ENCODE results near the gene CFAP46. TPM values are rescaled to one million over a fixed set of nuclear protein-coding genes. Genes with fewer than 3 reads are reported as not detected.
A peak's percentile ranks its signal among the peaks of the same experiment; 100 is the strongest.

Gene CFAP46
- total RNA-seq, 1 donor from 2014 or later: 15.4 TPM

DNA sequence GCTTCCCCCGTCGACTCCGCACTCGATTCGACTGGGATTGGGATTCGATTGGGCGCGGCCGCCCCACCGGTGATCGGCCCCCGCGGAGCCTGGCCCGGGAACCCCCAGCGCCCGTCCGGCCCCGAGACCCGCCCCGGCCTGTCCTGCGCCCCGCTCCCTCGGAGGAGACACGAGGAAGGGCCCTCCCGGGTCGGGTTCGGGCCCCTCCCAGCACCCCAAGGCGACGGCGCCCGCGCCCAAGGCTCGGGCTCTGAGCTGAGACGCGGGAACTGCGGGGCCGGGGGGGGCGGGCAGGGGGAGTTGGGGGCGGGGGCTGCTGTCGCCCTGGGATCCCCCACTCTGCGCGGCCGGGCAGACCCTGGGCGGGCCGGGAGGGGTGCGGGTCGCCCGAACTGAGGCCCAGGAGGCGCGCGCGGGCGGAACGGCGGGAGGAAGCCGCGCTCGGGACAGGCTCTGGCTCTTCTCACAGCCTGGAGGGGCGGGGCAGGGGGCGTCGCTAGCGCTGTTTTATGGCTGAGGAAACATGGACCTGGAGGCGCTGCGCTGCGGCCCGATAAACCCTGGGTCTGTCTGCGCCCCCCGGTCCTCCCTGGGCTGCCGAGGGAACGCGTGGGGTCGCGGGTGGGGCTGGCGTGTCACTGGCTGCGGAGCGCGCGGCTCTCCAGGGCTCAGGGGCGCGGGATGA is 154.7 kb downstream of the CFAP46 start:
- DNase-seq (ENCODE audit: low spot score, unreplicated experiment): peak; percentile 42
- Mint-ChIP-seq H3K4me1 (ENCODE audit: low read depth) (peaks cover 1% of the 10 kb centered on the region), H3K27ac (no peak overlapping the region), H3K9me3 (ENCODE audit: low read depth) (no peaks in the 10 kb centered on the region), H3K4me3 (ENCODE audit: low read depth) (peak overlapping the region; percentile 56), H3K36me3 (ENCODE audit: insufficient read depth) (peaks cover 14% of the 10 kb centered on the region), H3K27me3 (peaks cover 20% of the 10 kb centered on the region)
- TF ChIP-seq, protein P1, sequence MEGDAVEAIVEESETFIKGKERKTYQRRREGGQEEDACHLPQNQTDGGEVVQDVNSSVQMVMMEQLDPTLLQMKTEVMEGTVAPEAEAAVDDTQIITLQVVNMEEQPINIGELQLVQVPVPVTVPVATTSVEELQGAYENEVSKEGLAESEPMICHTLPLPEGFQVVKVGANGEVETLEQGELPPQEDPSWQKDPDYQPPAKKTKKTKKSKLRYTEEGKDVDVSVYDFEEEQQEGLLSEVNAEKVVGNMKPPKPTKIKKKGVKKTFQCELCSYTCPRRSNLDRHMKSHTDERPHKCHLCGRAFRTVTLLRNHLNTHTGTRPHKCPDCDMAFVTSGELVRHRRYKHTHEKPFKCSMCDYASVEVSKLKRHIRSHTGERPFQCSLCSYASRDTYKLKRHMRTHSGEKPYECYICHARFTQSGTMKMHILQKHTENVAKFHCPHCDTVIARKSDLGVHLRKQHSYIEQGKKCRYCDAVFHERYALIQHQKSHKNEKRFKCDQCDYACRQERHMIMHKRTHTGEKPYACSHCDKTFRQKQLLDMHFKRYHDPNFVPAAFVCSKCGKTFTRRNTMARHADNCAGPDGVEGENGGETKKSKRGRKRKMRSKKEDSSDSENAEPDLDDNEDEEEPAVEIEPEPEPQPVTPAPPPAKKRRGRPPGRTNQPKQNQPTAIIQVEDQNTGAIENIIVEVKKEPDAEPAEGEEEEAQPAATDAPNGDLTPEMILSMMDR (IDR thresholded peaks at IDR 0.05; ENCODE audit: unreplicated experiment): no peak

DNA sequence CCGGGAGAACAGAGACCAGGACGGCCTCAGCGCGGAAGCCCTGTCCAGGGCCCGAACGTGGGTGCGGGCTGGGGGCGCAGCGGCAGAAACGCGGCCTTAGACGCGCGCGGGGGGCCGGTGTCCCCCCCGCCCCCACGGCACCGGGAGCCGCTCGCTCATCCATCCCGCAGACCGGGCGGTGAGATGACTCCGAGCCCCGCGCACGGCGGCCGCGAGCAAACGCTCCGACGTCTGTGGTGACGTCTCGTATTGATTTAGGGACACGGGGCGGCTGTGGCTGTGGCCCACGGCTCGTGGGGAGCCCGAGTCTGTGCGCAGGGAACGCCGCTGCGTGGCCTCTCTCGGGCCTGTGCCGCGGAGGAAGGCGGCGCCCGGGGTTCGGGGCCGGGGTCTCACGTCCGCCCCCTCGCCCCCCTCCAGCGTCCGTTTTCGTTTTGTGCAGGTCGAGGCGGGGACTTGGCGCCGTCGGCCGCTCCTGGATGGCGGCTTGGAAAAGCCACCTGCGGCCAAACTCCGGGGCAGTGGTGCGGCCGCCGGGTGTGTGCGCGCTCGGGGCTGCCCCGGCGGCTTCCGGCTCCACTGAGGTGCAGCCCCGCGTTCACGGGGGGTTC is 155.4 kb downstream of the CFAP46 start:
- Mint-ChIP-seq H3K9me3 (ENCODE audit: low read depth) (peaks cover under 1% of the 10 kb centered on the region), H3K36me3 (ENCODE audit: insufficient read depth) (peaks cover 19% of the 10 kb centered on the region), H3K4me1 (ENCODE audit: low read depth) (peaks cover 1% of the 10 kb centered on the region), H3K4me3 (ENCODE audit: low read depth) (no peak overlapping the region), H3K27me3 (peaks cover 21% of the 10 kb centered on the region), H3K27ac (no peak overlapping the region)
- TF ChIP-seq, protein P1 (IDR thresholded peaks at IDR 0.05; ENCODE audit: unreplicated experiment): no peak
- no peak for DNase-seq (ENCODE audit: low spot score, unreplicated experiment)

DNA sequence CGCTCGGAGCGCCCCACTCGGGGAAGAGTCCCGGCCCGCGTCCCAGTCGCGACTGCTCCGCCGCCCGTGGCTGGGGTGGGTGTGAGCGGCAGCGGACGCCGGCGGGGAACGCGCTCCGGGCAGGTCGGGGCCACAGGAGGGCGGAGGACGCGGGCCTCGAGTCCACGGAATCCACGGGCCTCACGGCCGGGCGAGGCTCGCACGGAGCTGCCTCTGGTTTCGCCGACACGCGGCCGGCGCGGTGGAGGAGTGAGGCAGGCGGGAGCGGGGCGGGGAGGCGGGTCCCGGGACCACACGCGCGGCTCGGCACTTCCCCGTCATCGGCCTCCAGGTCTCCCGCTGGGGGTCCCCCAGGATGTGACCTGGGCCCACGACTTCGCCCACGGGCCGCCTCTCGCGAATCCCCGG is 155.9 kb downstream of the CFAP46 start:
- Mint-ChIP-seq H3K27ac (no peak overlapping the region), H3K27me3 (peaks cover 23% of the 10 kb centered on the region), H3K4me3 (ENCODE audit: low read depth) (no peak overlapping the region), H3K36me3 (ENCODE audit: insufficient read depth) (peaks cover 24% of the 10 kb centered on the region), H3K9me3 (ENCODE audit: low read depth) (peaks cover 3% of the 10 kb centered on the region), H3K4me1 (ENCODE audit: low read depth) (peaks cover 1% of the 10 kb centered on the region)
- DNase-seq (ENCODE audit: low spot score, unreplicated experiment): no peak
- TF ChIP-seq, protein P1 (IDR thresholded peaks at IDR 0.05; ENCODE audit: unreplicated experiment): no peak

DNA sequence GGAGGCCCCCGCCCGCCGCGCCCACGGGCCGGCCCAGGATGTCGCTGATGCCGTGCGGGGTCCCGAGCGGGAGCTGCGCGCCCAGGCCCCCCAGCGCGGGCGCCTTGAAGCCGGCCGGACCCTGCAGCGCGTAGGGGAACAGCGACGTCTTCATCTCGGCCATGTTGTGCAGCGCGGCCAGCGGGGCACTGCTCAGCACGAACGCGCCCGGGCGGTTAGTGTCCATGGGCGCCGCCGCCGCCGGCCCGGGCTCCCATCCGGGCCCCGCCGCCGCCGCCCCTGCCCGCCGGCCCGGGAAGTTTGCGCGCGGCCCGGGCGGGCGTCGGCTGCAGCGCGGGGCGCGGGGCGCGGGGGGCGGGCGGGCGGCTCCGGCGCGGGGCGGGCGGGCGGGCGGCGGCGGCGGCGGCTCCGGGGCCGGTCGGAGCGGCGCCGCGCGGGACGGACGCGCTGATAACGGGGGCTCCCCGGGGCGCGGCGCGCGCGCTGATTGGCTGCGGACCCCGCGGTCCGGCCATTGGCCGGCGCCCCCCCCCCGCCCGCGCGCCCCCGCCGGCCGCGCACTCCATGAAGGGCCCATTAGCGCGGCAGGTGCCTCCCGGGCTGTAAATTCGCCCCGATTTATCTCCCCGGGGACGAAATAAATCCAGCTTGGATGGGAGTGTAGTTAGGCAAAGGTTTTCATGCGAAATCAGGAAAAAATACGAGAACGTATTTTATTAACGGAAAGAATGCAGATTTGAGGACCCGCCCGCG is 156.5 kb downstream of the CFAP46 start, which contains the start of gene NKX6-2:
NKX6-2 (minus strand) TSS at position 425 of the 753 bp plus-strand sequence; CDS start at position 226, 199 bp downstream.
- peak within 1 kb of the TSS; percentile 61 for H3K4me3 Mint-ChIP-seq (ENCODE audit: low read depth)
- TF ChIP-seq, protein P1 (IDR thresholded peaks at IDR 0.05; ENCODE audit: unreplicated experiment): no peak
- H3K27me3 Mint-ChIP-seq: peaks cover 26% of the 10 kb centered on the region
- H3K36me3 Mint-ChIP-seq (ENCODE audit: insufficient read depth): peaks cover 27% of the 10 kb centered on the region
- no peak within 1 kb of the TSS for H3K27ac Mint-ChIP-seq
- DNase-seq (ENCODE audit: low spot score, unreplicated experiment): peak; percentile 36
- H3K4me1 Mint-ChIP-seq (ENCODE audit: low read depth): peaks cover 1% of the 10 kb centered on the region
- H3K9me3 Mint-ChIP-seq (ENCODE audit: low read depth): peaks cover 3% of the 10 kb centered on the region
